Measurements from ENCODE around the gene MYPOP.
"Not testable (repeated sequence)": the region's sequence is repeated elsewhere in the genome, so short reads cannot be mapped to it uniquely, and the experiment has no call there.

The MYPOP gene

GRCh38 chr19:45883881-45884681 lies 18.3 kb downstream of the MYPOP start:
- in situ Hi-C loops (cut with HindIII; ENCODE audit: low sequenced_read_pairs): no loop called here

GRCh38 chr19:45883586-45883880 lies 18.9 kb downstream of the MYPOP start:
- in situ Hi-C loops (cut with HindIII; ENCODE audit: low sequenced_read_pairs): no loop called here

GRCh38 chr19:45882652-45883585 lies 19.5 kb downstream of the MYPOP start:
- in situ Hi-C loops (cut with HindIII; ENCODE audit: low sequenced_read_pairs): no loop called here

GRCh38 chr19:45881909-45882528 lies 20.4 kb downstream of the MYPOP start:
- in situ Hi-C loops (cut with HindIII; ENCODE audit: low sequenced_read_pairs): no loop called here

- in situ Hi-C loops (cut with HindIII; ENCODE audit: low sequenced_read_pairs): no loop called here
Observed at GRCh38 chr19:45881082-45881908, 21.1 kb downstream of the MYPOP start.

GRCh38 chr19:45879971-45880370 lies 22.4 kb downstream of the MYPOP start:
- in situ Hi-C loops (cut with HindIII; ENCODE audit: low sequenced_read_pairs): no loop called here

- in situ Hi-C loops (cut with HindIII; ENCODE audit: low sequenced_read_pairs): no loop called here
Observed at GRCh38 chr19:45879055-45879454, 23.4 kb downstream of the MYPOP start.

GRCh38 chr19:45878043-45878794 lies 24.2 kb downstream of the MYPOP start:
- in situ Hi-C loops (cut with HindIII; ENCODE audit: low sequenced_read_pairs): no loop called here

GRCh38 chr19:45876411-45877197 lies 25.8 kb downstream of the MYPOP start:
- in situ Hi-C loops (cut with HindIII; ENCODE audit: low sequenced_read_pairs): no loop called here

- in situ Hi-C loops (cut with HindIII; ENCODE audit: low sequenced_read_pairs): no loop called here
Observed at GRCh38 chr19:45876161-45876410, 26.3 kb downstream of the MYPOP start.

- in situ Hi-C loops (cut with HindIII; ENCODE audit: low sequenced_read_pairs): no loop called here
Observed at GRCh38 chr19:45874620-45874966, 27.8 kb downstream of the MYPOP start.

- in situ Hi-C loops (cut with HindIII; ENCODE audit: low sequenced_read_pairs): no loop called here
Observed at GRCh38 chr19:45873219-45873772, 29.1 kb downstream of the MYPOP start.

- in situ Hi-C loops (cut with HindIII; ENCODE audit: low sequenced_read_pairs): no loop called here
Observed at GRCh38 chr19:45872095-45872919, 30.1 kb downstream of the MYPOP start.

- in situ Hi-C loops (cut with HindIII; ENCODE audit: low sequenced_read_pairs): no loop called here
Observed at GRCh38 chr19:45870798-45871197, 31.6 kb downstream of the MYPOP start.

GRCh38 chr19:45867241-45867640 lies 35.2 kb downstream of the MYPOP start:
- in situ Hi-C loops (cut with HindIII; ENCODE audit: low sequenced_read_pairs): not testable (repeated sequence)

- in situ Hi-C loops (cut with HindIII; ENCODE audit: low sequenced_read_pairs): no loop called here
Observed at GRCh38 chr19:45866400-45867176, 35.8 kb downstream of the MYPOP start.

- in situ Hi-C loops (cut with HindIII; ENCODE audit: low sequenced_read_pairs): no loop called here
Observed at GRCh38 chr19:45865269-45865948, 37.0 kb downstream of the MYPOP start.
